Measurements from ENCODE around the gene FAM168A.

GRCh38 chr11:73556966-73557365, 40.9 kb downstream of the FAM168A start:
- TF ChIP-seq, protein P1, sequence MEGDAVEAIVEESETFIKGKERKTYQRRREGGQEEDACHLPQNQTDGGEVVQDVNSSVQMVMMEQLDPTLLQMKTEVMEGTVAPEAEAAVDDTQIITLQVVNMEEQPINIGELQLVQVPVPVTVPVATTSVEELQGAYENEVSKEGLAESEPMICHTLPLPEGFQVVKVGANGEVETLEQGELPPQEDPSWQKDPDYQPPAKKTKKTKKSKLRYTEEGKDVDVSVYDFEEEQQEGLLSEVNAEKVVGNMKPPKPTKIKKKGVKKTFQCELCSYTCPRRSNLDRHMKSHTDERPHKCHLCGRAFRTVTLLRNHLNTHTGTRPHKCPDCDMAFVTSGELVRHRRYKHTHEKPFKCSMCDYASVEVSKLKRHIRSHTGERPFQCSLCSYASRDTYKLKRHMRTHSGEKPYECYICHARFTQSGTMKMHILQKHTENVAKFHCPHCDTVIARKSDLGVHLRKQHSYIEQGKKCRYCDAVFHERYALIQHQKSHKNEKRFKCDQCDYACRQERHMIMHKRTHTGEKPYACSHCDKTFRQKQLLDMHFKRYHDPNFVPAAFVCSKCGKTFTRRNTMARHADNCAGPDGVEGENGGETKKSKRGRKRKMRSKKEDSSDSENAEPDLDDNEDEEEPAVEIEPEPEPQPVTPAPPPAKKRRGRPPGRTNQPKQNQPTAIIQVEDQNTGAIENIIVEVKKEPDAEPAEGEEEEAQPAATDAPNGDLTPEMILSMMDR (IDR thresholded peaks at IDR 0.05): no peak
- TF ChIP-seq NFYB (CRISPR knock-in tag; conservative IDR thresholded peaks at IDR 0.05; ENCODE audit: low read depth): no peak
